Measurements from ENCODE around the gene HOXA11. TPM values are rescaled to one million over a fixed set of nuclear protein-coding genes. Genes with fewer than 3 reads are reported as not detected.

HOXA11 gene
- total RNA-seq, 1 experiment from 2014 or later, result not detected

- Histone ChIP-seq H3K9me3 (ENCODE audit: control insufficient read depth, low read depth, low read length) (no peaks in the 10 kb centered on the region), H3K79me2 (ENCODE audit: insufficient read depth, low read length) (no peaks in the 10 kb centered on the region), H4K20me1 (ENCODE audit: control insufficient read depth, insufficient read depth, insufficient read length) (no peaks in the 10 kb centered on the region), H3K4me1 (ENCODE audit: insufficient read depth, low read length) (no peaks in the 10 kb centered on the region), H2AK5ac (ENCODE audit: insufficient read length, low read length) (no peak within 1 kb of the TSS), H3K14ac (ENCODE audit: insufficient read depth, low read length) (no peak within 1 kb of the TSS), H3K4ac (ENCODE audit: low read depth, low read length) (no peak within 1 kb of the TSS), H3K9ac (ENCODE audit: extremely low read depth, insufficient read length, low read length) (no peak within 1 kb of the TSS), H2BK20ac (ENCODE audit: low read depth, low read length, poor library complexity, severe bottlenecking) (no peak within 1 kb of the TSS), H3K18ac (ENCODE audit: insufficient read length, low read depth, low read length) (no peak within 1 kb of the TSS), H3T11ph (ENCODE audit: low read length) (no peak within 1 kb of the TSS), H4K91ac (ENCODE audit: insufficient read length, low read depth, low read length) (no peak within 1 kb of the TSS), H2BK12ac (ENCODE audit: insufficient read length, low read depth, low read length) (no peak within 1 kb of the TSS), H3K79me1 (ENCODE audit: insufficient read depth, low read depth, low read length, poor library complexity, severe bottlenecking) (no peaks in the 10 kb centered on the region), H2BK15ac (ENCODE audit: low read depth, low read length) (no peak within 1 kb of the TSS; the same call in 1 of the 2 replicates), H2AFZ (ENCODE audit: low read length) (no peak within 1 kb of the TSS), H3K56ac (ENCODE audit: insufficient read length, low read depth, low read length) (no peak within 1 kb of the TSS), H2BK120ac (ENCODE audit: low read depth, low read length, poor library complexity, severe bottlenecking) (no peak within 1 kb of the TSS), H4K8ac (replicated peaks; ENCODE audit: insufficient read length, low read depth, low read length) (no peak within 1 kb of the TSS), H3K4me2 (ENCODE audit: insufficient read depth, insufficient read length, low read length) (no peak within 1 kb of the TSS), H4K5ac (ENCODE audit: insufficient read length, low read depth, low read length) (no peak within 1 kb of the TSS), H3K27me3 (ENCODE audit: insufficient read depth, low read length) (peaks cover 94% of the 10 kb centered on the region), H2BK5ac (ENCODE audit: insufficient read length, low read length) (no peak within 1 kb of the TSS), H3K27ac (ENCODE audit: insufficient read length, low read depth, low read length) (no peak within 1 kb of the TSS), H3K23ac (ENCODE audit: insufficient read length, low read depth, low read length) (no peak within 1 kb of the TSS), H3K23me2 (ENCODE audit: insufficient read length, low read depth, low read length, poor library complexity, severe bottlenecking) (peaks cover 14% of the 10 kb centered on the region)
- Mint-ChIP-seq H3K27me3 (ENCODE audit: low read depth) (peaks cover 100% of the 10 kb centered on the region), H3K9me3 (peaks cover 21 to 22% of the 10 kb centered on the region in 2 experiments), H3K36me3 (ENCODE audit: insufficient read depth in 1 of 3, low read depth in 3 of 3) (no peaks in the 10 kb centered on the region; a peak in 3 of 7 replicates), H3K4me1 (peaks cover 15 to 33% of the 10 kb centered on the region in 2 experiments), H3K27ac (no peak within 1 kb of the TSS), H3K4me3 (peak within 1 kb of the TSS; percentile 2 to 66; a peak in 2 of 5 replicates)
- no CpG with 5 or more reads among the region's 63 CpGs for WGBS (ENCODE audit: extremely low coverage, insufficient read length, low lambda C conversion rate)
- DNase-seq, result peak; percentile 53
- TF ChIP-seq, protein P1, sequence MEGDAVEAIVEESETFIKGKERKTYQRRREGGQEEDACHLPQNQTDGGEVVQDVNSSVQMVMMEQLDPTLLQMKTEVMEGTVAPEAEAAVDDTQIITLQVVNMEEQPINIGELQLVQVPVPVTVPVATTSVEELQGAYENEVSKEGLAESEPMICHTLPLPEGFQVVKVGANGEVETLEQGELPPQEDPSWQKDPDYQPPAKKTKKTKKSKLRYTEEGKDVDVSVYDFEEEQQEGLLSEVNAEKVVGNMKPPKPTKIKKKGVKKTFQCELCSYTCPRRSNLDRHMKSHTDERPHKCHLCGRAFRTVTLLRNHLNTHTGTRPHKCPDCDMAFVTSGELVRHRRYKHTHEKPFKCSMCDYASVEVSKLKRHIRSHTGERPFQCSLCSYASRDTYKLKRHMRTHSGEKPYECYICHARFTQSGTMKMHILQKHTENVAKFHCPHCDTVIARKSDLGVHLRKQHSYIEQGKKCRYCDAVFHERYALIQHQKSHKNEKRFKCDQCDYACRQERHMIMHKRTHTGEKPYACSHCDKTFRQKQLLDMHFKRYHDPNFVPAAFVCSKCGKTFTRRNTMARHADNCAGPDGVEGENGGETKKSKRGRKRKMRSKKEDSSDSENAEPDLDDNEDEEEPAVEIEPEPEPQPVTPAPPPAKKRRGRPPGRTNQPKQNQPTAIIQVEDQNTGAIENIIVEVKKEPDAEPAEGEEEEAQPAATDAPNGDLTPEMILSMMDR (conservative IDR thresholded peaks at IDR 0.05), result no peak
Measured at GRCh38 chr7:27147199-27148030, 37.6 kb downstream of the HOXA11 start, which contains the start of gene HOXA6. TSS of gene HOXA6 (minus strand) at chr7:27147774. CDS start at chr7:27147749, 25 bp downstream.

All from H9 (cell line).